ENCODE results near the gene KLRK1. TPM values are rescaled to one million over a fixed set of nuclear protein-coding genes. Genes with fewer than 3 reads are reported as not detected.
"Not testable (repeated sequence)": the region's sequence is repeated elsewhere in the genome, so short reads cannot be mapped to it uniquely, and the experiment has no call there.

KLRK1 gene
- total RNA-seq, 1 donor from 2014 or later, result 1.7 TPM

DNA sequence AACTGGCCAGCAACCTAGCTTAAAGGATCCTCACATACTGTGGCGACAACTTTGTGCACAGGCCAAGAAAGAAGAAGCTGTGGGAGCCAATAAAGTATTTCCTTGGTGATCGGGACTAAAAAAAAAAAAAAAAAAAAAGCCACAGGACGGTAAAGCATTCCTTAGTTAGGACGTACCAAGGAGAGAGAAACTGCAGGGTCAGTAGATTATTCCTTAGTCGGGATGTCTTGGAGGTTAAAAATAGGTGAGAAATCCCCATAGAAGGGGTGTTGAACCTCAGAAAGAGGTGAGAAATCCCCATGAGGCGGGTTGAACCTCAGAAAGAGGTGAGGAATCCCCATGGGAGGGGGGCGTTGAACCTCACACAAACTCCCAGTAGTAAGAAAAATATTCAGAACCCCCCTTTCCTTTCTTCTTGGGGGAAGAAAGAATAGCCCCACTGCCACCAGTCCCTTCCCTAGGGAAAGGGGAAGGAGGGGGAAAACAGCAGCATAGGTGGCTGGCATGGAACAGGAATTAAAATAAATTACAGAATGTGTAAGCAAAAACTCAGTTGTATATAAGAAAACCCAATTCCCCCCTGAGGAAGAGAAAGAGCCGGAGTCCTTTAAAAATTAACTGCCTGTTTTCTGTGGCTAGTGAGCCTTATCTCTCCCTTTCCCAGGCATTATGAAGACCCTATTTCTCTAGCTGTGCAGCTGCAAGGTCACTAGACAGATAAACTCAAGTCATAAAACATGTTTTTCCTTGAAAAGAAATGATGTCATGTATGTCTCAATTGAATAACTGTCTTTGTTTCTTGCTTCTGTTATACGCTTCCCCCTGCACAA lies 26.8 kb downstream of the KLRK1 start:
- no peak for DNase-seq (ENCODE audit: low spot score)

DNA sequence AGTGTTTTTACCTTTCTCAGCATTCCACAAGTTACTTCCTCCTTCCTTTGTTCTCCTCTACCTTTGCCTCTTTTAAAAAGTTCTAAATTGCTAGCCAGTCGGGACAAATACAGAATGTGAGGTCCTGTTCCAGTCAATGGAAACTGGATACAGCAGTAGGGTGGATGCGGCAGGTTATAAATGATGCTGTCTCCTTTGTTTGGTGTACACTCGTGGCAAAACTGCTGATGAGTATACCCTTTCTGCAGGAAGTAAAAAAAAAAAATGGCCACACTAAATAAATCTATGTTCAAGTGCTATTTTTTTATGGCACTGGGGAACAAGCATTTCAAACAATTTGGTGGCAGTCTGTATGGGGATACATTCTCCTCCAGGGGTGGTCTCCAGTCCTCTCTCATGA lies 27.5 kb downstream of the KLRK1 start:
- DNase-seq (ENCODE audit: low spot score), result no peak

DNA sequence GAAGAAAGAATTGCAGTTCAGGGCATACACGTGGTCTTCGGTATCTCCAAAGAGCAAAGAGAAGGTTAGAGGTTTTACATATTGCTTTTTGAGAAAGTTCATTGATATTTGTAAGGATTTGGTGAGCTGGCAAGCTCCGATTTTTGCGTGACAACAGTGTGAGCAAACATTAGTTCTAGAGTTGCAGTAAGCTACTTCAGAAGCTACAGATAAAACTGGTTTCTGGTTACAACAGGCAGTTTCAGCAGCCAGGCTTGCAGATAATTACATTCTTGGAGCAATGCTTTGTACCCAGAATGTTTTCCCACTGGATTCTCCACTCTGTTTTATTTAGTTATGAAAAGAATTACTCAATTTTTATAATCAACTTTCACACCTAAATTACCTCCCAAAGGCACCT lies 28.2 kb downstream of the KLRK1 start:
- no peak for DNase-seq (ENCODE audit: low spot score)

DNA sequence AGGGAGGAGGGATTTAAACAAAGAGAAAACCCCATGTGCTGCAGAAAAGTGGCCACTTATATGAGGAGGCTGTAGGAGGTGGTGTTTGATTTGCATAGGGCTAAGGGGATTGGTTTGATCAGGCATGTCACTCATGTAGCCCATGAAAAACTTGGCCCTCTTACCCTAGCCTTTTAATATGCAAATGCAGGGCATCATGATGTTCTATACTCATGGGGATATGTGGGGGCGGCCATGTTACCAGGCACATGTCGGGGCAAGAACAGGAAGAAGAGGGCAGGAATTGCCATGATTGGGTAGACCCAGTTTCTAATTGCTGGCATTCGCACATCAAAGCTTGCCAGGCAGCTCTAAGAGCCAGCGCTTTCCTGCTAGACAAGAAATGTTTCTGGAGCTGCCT lies 28.8 kb downstream of the KLRK1 start:
- no peak for DNase-seq (ENCODE audit: low spot score)

DNA sequence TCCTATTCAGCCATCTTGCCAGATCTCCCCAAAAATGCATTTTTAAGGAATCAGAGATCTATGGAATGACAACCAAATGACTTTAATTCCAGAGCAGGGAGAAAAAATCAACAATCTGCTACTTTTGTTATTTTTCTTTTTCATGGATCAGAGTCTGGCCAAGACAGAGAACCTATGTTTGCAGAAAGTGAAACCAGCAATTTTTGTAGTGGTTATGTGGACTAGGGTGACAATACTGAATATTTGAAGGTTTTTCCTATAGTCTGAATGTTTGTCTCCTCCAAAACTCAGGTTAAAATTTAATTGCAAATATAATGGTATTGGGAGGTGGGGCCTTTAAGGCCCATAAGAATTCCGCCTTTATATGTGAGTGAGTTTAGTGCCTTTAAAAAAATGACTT lies 30.9 kb downstream of the KLRK1 start:
- no peak for DNase-seq (ENCODE audit: low spot score)

DNA sequence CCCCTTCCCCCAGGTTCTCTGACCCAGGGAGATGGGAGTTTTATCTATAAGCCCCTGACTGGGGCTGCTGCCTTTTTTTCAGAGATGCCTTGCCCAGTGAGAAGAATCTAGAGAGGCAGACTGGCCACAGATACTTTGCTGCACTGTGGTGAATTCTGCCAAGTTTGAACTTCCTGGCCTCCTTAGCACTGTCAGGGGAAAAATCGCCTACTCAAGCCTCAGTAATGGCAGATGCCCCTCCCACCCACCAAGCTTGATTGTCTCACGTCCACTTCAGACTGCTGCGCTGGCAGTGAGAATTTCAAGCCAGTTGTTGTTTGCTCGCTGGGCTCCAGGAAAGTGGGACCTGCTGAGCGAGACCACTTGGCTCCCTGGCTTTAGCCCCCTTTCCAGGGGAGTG lies 31.7 kb downstream of the KLRK1 start:
- DNase-seq (ENCODE audit: low spot score), result no peak

DNA sequence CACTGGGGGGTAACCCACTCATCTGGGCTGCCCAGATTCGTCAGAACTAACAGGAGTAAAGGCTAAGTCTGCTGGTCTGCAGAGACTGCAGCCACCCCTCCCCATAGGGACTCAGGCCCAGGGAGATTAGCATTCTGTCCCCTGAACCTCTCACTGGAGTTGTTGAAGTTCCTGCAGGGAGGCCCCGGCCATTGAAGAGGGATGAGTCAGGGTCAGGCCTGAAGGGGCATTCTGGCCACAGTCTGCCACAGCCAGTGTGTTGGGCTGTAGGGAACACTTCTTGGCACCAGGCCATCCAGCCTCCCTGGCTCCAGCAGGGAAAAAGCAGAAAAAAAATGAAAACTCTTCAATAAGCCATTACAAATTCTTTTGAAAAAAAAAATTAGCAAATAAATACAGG lies 35.3 kb downstream of the KLRK1 start:
- no peak for DNase-seq (ENCODE audit: low spot score)

DNA sequence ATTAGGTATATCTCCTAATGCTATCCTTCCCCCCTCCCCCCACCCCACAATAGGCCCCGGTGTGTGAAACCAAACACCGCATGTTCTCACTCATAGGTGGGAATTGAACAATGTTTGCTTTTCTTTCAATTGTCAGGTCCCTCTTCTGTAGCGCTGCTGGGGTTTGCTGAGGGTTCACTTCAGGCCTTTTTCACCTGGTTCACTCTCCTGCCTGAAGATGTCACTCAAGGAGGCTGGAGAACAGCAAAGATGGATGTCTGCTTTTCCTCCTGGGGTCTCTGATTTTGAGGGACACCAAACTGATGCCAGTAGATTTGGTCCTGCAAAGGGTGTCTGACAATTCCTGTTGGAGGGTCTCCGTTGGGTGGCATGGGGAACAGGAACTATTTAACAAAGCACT lies 35.8 kb downstream of the KLRK1 start:
- no peak for DNase-seq (ENCODE audit: low spot score)

DNA sequence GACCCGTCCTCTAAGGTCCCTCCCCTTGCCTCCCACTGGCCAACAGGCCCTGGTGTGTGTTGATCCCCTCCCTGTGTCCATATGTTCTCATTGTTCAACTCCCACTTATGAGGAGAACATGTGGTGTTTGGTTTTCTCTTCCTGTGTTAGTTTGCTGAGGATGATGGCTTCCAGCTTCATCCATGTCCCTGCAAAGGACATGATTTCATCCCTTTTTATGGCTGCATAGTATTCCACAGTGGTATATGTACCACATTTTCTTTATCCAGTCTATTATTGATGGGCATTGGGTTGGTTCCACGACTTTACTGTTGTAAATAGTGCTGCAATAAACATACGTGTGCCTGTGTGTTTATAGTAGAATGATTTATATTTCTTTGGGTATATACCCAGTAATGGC lies 38.4 kb downstream of the KLRK1 start:
- DNase-seq (ENCODE audit: low spot score), result not testable (repeated sequence)

DNA sequence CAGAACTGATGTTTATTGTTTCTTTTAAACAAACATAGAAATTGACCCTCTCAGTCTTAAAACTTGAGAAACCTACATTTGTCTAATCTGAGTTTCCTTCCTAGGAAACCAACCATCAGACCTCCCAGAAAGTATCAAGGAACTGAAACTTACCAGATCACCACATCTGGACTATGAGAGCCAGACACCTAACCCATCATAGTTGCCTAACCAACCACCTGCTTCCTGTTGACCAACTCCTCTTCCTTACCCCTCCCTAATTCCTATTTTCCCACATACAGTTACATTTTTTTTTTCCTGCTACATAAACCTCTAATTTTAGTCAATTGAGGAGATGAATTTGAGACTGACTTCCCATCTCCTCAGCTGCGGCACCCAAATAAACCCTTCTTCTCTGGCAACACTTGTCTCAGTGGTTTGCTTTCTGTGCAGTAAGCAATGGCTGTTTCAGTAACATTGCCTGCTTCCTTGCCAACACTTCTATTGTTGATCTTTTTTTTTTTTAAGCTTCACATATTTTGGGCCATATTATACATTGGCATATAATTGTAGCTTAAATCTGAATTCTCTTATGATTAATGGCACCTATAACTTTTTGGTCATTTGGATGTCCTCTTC lies 47.8 kb downstream of the KLRK1 start:
- no peak for DNase-seq (ENCODE audit: low spot score)

DNA sequence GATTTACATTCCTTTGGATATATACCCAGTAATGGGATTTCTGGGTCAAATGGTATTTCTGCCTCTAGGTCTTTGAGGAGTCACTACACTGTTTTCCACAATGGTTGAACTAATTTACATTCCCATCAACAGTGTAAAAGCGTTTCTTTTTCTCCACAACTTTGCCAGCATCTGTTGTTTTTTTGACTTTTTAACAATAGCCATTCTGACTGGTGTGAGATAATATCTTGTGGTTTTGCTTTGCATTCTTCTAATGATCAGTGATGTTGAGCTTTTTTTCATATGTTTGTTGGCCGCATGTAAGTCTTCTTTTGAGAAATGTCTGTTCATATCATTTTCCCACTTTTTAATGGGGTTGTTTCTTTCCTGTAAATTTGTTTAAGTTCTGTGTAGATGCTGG lies 48.9 kb downstream of the KLRK1 start:
- not testable (repeated sequence) for DNase-seq (ENCODE audit: low spot score)

DNA sequence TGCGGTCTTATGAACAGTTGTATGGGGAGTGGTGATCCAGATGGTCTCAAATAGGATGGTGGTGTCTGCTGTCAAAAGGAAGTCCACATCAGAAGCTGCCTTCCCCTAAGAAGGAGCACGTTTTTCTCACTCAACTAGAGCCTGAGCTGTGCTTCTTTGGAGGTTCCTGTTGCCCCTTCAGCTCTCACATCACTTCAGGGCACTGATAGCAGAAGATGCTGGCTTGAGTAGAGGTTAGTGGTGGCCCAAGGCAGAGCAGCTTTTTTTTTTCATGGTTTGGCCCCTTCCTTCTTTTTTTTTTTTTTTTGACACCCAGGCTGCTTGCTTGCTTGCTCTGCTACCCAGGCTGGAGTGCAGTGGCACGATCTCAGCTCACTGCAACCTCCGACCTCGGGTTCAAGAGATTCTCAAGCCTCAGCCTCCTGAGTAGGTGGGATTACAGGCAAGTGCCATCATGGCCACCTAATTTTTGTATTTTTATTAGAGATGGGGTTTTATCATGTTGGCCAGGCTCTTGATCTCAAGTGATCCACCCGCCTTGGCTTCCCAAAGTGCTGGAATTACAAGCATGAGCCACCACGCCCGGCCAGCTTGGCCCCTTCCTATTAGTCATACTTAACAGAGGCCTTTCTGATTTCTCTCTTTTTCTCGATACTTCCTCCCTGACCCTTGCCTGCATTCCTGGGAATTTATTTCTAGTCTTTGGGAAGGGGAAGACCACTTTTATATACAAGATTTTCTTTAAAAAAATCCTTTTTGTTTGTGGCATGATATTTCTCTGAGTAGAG lies 50.6 kb downstream of the KLRK1 start:
- no peak for DNase-seq (ENCODE audit: low spot score)

DNA sequence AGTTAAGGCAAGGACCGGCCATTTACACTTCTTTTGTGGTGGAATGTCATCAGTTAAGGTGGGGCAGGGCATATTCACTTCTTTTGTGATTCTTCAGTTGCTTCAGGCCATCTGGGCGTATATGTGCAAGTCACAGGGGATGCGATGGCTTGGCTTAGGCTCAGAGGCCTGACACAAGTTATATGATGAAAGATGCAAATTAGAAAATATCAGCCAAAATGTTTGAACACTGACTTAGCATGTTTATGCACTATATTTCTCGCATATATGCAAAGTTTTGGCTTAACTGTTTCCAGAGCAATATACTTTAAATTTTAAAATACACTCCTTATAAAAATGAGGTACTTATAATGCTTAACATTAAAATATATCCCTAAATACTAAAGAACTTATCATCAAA lies 51.4 kb downstream of the KLRK1 start:
- DNase-seq (ENCODE audit: low spot score), result not testable (repeated sequence)

DNA sequence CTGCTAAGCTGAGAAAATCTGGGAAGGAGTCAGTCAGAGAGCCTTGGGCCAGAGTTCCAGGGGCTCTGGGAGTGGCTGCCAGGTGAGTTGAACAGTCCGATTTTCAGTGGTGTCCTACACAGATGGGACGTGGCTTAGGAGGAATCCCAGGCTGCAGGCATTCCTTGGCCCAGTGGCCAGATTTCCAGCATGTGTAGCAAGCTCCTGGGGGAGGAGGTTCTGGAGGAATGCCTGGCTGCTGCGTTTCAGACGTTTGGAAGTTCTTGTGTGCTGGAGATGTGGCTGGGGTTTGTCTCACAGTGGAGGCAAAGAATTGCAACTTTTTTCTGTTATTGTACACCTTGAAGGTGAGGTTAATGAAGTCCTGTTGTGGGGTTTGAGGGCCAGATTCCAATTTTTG lies 53.6 kb downstream of the KLRK1 start:
- DNase-seq (ENCODE audit: low spot score), result not testable (repeated sequence)

DNA sequence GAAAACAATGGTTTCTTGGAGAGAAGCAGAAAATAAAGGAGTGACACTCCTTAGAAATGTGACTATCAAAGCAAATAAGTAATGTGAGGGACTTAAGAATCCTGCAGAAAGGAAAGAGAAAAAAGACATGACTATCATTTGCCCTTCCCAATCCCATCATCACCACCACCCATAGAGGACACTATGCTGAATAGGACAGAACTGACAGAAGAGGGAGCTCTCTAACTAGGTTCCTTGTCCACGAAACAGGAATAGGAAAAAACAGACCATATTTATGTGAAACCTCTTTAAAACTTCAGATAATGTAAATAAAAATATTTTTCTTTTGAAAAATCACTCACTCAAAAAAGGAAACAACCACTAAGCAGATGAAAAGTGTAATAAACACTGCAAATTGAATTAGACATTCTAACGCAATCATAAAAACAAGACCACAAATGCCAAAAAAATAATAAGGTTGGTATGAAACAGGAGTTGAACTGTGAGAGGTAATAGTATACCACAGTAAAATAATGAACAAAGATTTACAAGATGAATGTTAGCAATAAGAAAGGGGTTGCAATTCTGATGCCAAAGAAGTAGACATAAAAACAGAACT lies 58.1 kb downstream of the KLRK1 start:
- DNase-seq (ENCODE audit: low spot score), result no peak

DNA sequence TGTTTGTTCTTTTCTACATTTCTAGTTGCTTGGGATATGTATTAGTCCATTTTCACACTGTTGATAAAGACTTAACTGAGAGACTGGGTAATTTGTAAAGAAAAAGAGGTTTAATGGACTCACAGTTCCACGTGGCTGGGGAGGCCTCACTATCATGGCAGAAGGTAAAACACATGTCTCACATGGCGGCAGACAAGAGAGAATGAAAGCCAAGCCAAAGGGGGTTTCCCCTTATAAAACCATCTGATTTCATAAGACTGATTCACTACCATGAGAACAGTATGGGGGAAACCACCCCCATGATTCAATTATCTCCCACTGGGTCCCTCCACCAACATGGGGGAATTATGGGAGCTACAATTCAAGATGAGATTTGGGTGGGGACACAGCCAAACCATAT lies 61.1 kb downstream of the KLRK1 start:
- DNase-seq (ENCODE audit: low spot score), result not testable (repeated sequence)

Other genes with a start within 250 kb of the KLRK1 start
- gene OLR1, start 217.9 kb downstream of the KLRK1 start, total RNA-seq, result 6.2 TPM
- gene TMEM52B, start 211.0 kb downstream of the KLRK1 start, total RNA-seq, result not detected
- 215 TPM for gene GABARAPL1, start 177.2 kb downstream of the KLRK1 start, total RNA-seq
- 3.3 TPM for gene KLRD1, start 82.2 kb downstream of the KLRK1 start, total RNA-seq
- gene KLRC4, start 19.7 kb upstream of the KLRK1 start, total RNA-seq, result not detected
- not detected for gene KLRC3, start 30.6 kb upstream of the KLRK1 start, total RNA-seq
- not detected for gene KLRC2, start 46.0 kb upstream of the KLRK1 start, total RNA-seq
- 0.80 TPM for gene KLRC1, start 63.3 kb upstream of the KLRK1 start, total RNA-seq
- gene EIF2S3B, start 115.8 kb upstream of the KLRK1 start, total RNA-seq, result 0.45 TPM
- 17.7 TPM for gene MAGOHB, start 223.6 kb upstream of the KLRK1 start, total RNA-seq